Measurements from ENCODE around the gene PLCB1. TPM values are rescaled to one million over a fixed set of nuclear protein-coding genes. Genes with fewer than 3 reads are reported as not detected.

The PLCB1 gene
- total and polyA plus RNA-seq, 2 donors (not counting 3 experiments of a cell fraction or from before 2014, with no cell fraction given) = 10.2 to 53.4 TPM

DNA sequence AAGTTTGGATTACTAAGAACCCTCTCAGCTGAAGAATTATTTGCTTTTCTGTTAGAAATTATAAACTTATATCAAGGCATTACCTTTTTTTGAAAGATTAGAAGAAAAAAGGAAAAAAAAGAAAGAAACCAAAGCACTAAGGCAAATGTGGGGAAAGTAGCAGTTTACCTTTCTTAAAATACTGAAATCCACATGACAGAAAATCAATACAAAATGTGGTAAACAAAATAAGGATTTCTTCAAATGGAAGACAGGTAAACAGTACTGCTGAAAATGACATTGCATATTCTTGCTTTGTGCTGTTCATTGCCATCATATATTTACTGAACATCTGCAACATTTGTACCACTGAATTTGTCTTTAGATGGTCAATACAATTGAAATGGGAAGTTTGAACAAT, 525.6 kb downstream of the PLCB1 start:
- Histone ChIP-seq H3K9me1 (replicated peaks; ENCODE audit: control insufficient read depth, extremely low read depth, insufficient read depth, low read length) (no peaks in the 10 kb centered on the region), H3K27me3 (ENCODE audit: control insufficient read depth in 2 of 2, insufficient read depth in 2 of 2, low read length in 2 of 2) (no peaks in the 10 kb centered on the region), H3K27ac (ENCODE audit: insufficient read depth, low read depth, low read length) (no peak overlapping the region), H3K9me3 (replicated peaks; ENCODE audit: control insufficient read depth, insufficient read depth, low read length) (no peaks in the 10 kb centered on the region), H3K9ac (replicated peaks; ENCODE audit: extremely low read depth, insufficient read depth, low read length) (no peak overlapping the region), H3K36me3 (ENCODE audit: control insufficient read depth in 2 of 2, extremely low read depth in 1 of 2, insufficient read depth in 2 of 2, low read length in 2 of 2) (no peaks in the 10 kb centered on the region), H3K4me2 (ENCODE audit: insufficient read depth, low read length) (no peak overlapping the region), H3K4me3 (replicated peaks in 1 of 3; ENCODE audit: insufficient read depth in 1 of 3, low read depth in 1 of 3, low read length in 3 of 3) (no peak overlapping the region), H2AFZ (ENCODE audit: low read depth, low read length) (no peak overlapping the region), H3K4me1 (ENCODE audit: control insufficient read depth, extremely low read depth, insufficient read depth, low read length) (peaks cover 32% of the 10 kb centered on the region), H4K20me1 (replicated peaks; ENCODE audit: control insufficient read depth, extremely low read depth, insufficient read depth, low read length) (no peaks in the 10 kb centered on the region), H3K79me2 (ENCODE audit: control insufficient read depth, insufficient read depth, low read length) (no peaks in the 10 kb centered on the region)
- intact Hi-C loops (cut with micrococcal nuclease) (loop anchor here (5.0 kb wide), 1 partner anchor 525 kb away; the partner anchor contains the start of gene PLCB1), dilution Hi-C loops (cut with MboI; ENCODE audit: extremely low pct_ligation_motif_present, low sequenced_read_pairs) (no loop called here)
- BruUV-seq (replicated peaks) = no TSS peak
- TF ChIP-seq EZH2 (IDR thresholded peaks at IDR 0.05; ENCODE audit: borderline replicate concordance, low read depth, low read length, severe bottlenecking) (no peak), POLR2AphosphoS5 (IDR thresholded peaks at IDR 0.05; ENCODE audit: insufficient read depth, low read depth, low read length) (no peak), JUN (IDR thresholded peaks at IDR 0.05; ENCODE audit: borderline replicate concordance, insufficient read depth, insufficient read length, low read depth) (no peak), MYC (IDR thresholded peaks at IDR 0.05; ENCODE audit: low read depth, low read length) (no peak), POLR2A (IDR thresholded peaks at IDR 0.05; ENCODE audit: low read depth, low read length) (no peak), GATA2 (IDR thresholded peaks at IDR 0.05; ENCODE audit: insufficient read depth, insufficient read length, low read depth, low read length) (no peak), FOS (IDR thresholded peaks at IDR 0.05; ENCODE audit: borderline replicate concordance, insufficient read depth, low read length) (no peak)
- TF ChIP-seq, protein P1, sequence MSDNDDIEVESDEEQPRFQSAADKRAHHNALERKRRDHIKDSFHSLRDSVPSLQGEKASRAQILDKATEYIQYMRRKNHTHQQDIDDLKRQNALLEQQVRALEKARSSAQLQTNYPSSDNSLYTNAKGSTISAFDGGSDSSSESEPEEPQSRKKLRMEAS (IDR thresholded peaks at IDR 0.05; ENCODE audit: insufficient read depth, insufficient read length) = no peak
- TF ChIP-seq, protein P2, sequence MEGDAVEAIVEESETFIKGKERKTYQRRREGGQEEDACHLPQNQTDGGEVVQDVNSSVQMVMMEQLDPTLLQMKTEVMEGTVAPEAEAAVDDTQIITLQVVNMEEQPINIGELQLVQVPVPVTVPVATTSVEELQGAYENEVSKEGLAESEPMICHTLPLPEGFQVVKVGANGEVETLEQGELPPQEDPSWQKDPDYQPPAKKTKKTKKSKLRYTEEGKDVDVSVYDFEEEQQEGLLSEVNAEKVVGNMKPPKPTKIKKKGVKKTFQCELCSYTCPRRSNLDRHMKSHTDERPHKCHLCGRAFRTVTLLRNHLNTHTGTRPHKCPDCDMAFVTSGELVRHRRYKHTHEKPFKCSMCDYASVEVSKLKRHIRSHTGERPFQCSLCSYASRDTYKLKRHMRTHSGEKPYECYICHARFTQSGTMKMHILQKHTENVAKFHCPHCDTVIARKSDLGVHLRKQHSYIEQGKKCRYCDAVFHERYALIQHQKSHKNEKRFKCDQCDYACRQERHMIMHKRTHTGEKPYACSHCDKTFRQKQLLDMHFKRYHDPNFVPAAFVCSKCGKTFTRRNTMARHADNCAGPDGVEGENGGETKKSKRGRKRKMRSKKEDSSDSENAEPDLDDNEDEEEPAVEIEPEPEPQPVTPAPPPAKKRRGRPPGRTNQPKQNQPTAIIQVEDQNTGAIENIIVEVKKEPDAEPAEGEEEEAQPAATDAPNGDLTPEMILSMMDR (IDR thresholded peaks at IDR 0.05; ENCODE audit: extremely low read depth in 1 of 2, insufficient read depth in 1 of 2, low read depth in 1 of 2, low read length in 2 of 2) = no peak
- DNase-seq (ENCODE audit: low read depth, low spot score) (no peak), FAIRE-seq (no peak)
- CTCF ChIA-PET = no interaction called here
- POLR2A ChIA-PET = no interaction called here
